ENCODE measurements around the gene GNGT2.

Gene GNGT2

DNA sequence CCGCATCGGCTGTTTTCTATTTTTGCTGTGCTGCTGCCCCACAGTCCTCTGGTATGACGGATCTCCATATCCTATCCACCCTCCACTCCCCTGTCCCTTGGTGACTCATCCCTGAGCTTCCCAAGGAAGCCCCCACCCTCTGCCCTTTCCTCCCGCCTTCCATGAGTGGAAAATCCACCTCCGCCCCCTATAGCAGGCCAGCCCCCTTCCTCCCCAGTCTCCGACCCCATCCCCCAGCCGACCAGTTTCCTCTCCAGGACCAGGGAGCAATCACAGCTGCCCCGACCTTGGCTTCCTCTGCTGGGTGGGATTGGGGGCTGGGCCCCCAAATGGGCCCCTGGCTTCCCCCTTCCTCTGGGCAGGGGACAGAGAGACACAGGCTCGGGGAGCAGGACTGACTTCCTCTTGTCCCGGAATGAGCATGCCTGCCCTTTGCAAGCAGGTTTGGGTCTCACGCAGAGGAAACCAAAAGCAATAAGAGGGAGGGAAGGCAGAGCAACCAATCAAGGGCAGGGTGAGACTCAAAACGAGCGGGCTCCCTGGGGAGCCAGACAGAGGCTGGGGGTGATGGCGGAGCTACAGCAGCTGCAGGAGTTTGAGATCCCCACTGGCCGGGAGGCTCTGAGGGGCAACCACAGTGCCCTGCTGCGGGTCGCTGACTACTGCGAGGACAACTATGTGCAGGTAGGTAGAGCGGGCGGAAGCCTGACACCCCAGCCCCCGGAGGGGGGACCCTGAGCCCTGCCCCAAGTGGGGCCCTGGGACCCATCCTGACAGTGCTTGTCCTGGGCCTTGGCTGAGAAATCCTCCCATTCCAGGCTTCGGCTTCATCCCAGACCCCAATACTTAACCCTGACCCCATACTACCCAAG, at the start of gene GNGT2, which contains the start of gene ABI3:
TSS of gene GNGT2 (minus strand) at position 417 of the 872 bp plus-strand sequence. CDS start 3,152 bp downstream, outside the sequence.
TSS of gene ABI3 (plus strand) at position 550 of the 872 bp plus-strand sequence. CDS start at position 568, 18 bp downstream.
- H3K4me2 ChIP-seq (ENCODE audit: low read depth, low read length), result no peak within 1 kb of the TSS
- no peak for DNase-seq

GRCh38 chr17:49259663-49260010, 49.3 kb upstream of the GNGT2 start:
- TF ChIP-seq EZH2 (optimal IDR thresholded peaks at IDR 0.05; ENCODE audit: low read depth, low read length), result no peak
- TF ChIP-seq EZH2phosphoT487 (IDR thresholded peaks at IDR 0.05; ENCODE audit: low read length), result no peak
- TF ChIP-seq, protein P1, sequence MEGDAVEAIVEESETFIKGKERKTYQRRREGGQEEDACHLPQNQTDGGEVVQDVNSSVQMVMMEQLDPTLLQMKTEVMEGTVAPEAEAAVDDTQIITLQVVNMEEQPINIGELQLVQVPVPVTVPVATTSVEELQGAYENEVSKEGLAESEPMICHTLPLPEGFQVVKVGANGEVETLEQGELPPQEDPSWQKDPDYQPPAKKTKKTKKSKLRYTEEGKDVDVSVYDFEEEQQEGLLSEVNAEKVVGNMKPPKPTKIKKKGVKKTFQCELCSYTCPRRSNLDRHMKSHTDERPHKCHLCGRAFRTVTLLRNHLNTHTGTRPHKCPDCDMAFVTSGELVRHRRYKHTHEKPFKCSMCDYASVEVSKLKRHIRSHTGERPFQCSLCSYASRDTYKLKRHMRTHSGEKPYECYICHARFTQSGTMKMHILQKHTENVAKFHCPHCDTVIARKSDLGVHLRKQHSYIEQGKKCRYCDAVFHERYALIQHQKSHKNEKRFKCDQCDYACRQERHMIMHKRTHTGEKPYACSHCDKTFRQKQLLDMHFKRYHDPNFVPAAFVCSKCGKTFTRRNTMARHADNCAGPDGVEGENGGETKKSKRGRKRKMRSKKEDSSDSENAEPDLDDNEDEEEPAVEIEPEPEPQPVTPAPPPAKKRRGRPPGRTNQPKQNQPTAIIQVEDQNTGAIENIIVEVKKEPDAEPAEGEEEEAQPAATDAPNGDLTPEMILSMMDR (IDR thresholded peaks at IDR 0.05; ENCODE audit: low read length), result no peak
- no peaks in the 10 kb centered on the region for H3K4me1 ChIP-seq (ENCODE audit: low read length)

More for the DNA sequence above, at the start of gene GNGT2, which contains the start of gene ABI3:
- H3K9me2 ChIP-seq (replicated peaks; ENCODE audit: insufficient read depth, low read length), result no peaks in the 10 kb centered on the region
- H3F3A ChIP-seq (ENCODE audit: insufficient read depth, low read length), result no peaks in the 10 kb centered on the region
- H3K9me3 ChIP-seq (replicated peaks; ENCODE audit: insufficient read depth, low read length), result no peaks in the 10 kb centered on the region
- no peaks in the 10 kb centered on the region for H3K79me2 ChIP-seq (ENCODE audit: low read length)
- no peak within 1 kb of the TSS for H3K4me3 ChIP-seq (ENCODE audit: low read length)
- TF ChIP-seq, protein P1 (IDR thresholded peaks at IDR 0.05; ENCODE audit: low read length), result no peak
- TF ChIP-seq EZH2phosphoT487 (IDR thresholded peaks at IDR 0.05; ENCODE audit: low read length) (no peak), EZH2 (optimal IDR thresholded peaks at IDR 0.05; ENCODE audit: low read depth, low read length) (no peak)
- no peak within 1 kb of the TSS for H3K27ac ChIP-seq (ENCODE audit: low read length)
- no peaks in the 10 kb centered on the region for H4K20me1 ChIP-seq (ENCODE audit: insufficient read depth, low read length)
- H3K4me1 ChIP-seq (ENCODE audit: low read length), result no peaks in the 10 kb centered on the region
- H2AFZ ChIP-seq (ENCODE audit: low read length), result no peak within 1 kb of the TSS
- no peak within 1 kb of the TSS for H3K9ac ChIP-seq (ENCODE audit: low read length)
- H3K36me3 ChIP-seq (replicated peaks; ENCODE audit: insufficient read depth, low read length), result no peaks in the 10 kb centered on the region
- H3K27me3 ChIP-seq (replicated peaks; ENCODE audit: insufficient read depth, low read length), result peaks cover 55% of the 10 kb centered on the region

GRCh38 chr17:49258394-49258793, 48.0 kb upstream of the GNGT2 start:
- no peak overlapping the region for H3K9ac ChIP-seq (ENCODE audit: low read length)
- H4K20me1 ChIP-seq (ENCODE audit: insufficient read depth, low read length), result no peaks in the 10 kb centered on the region
- no peaks in the 10 kb centered on the region for H3K4me1 ChIP-seq (ENCODE audit: low read length)
- H3K4me2 ChIP-seq (ENCODE audit: low read depth, low read length), result no peak overlapping the region
- peaks cover 9% of the 10 kb centered on the region for H3K27me3 ChIP-seq (replicated peaks; ENCODE audit: insufficient read depth, low read length)
- no peak overlapping the region for H2AFZ ChIP-seq (ENCODE audit: low read length)
- DNase-seq, result no peak
- TF ChIP-seq EZH2phosphoT487 (IDR thresholded peaks at IDR 0.05; ENCODE audit: low read length), result no peak
- TF ChIP-seq, protein P1 (IDR thresholded peaks at IDR 0.05; ENCODE audit: low read length), result no peak
- TF ChIP-seq EZH2 (optimal IDR thresholded peaks at IDR 0.05; ENCODE audit: low read depth, low read length), result no peak
- no peak overlapping the region for H3K27ac ChIP-seq (ENCODE audit: low read length)
- H3K36me3 ChIP-seq (replicated peaks; ENCODE audit: insufficient read depth, low read length), result no peaks in the 10 kb centered on the region
- no peaks in the 10 kb centered on the region for H3K9me2 ChIP-seq (replicated peaks; ENCODE audit: insufficient read depth, low read length)
- H3K9me3 ChIP-seq (replicated peaks; ENCODE audit: insufficient read depth, low read length), result no peaks in the 10 kb centered on the region
- H3F3A ChIP-seq (ENCODE audit: insufficient read depth, low read length), result no peaks in the 10 kb centered on the region
- H3K79me2 ChIP-seq (ENCODE audit: low read length), result no peaks in the 10 kb centered on the region
- H3K4me3 ChIP-seq (ENCODE audit: low read length), result no peak overlapping the region

More at GRCh38 chr17:49259663-49260010, 49.3 kb upstream of the GNGT2 start:
- Histone ChIP-seq H3K4me2 (ENCODE audit: low read depth, low read length) (peak overlapping the region; percentile 99), H3K9me2 (replicated peaks; ENCODE audit: insufficient read depth, low read length) (no peaks in the 10 kb centered on the region), H3K79me2 (ENCODE audit: low read length) (no peaks in the 10 kb centered on the region), H3K27me3 (replicated peaks; ENCODE audit: insufficient read depth, low read length) (peaks cover 9% of the 10 kb centered on the region), H2AFZ (ENCODE audit: low read length) (peak overlapping the region; percentile 66; the same call in 1 of the 2 replicates), H3K9ac (ENCODE audit: low read length) (no peak overlapping the region), H3K4me3 (ENCODE audit: low read length) (peak overlapping the region; percentile 62), H4K20me1 (ENCODE audit: insufficient read depth, low read length) (no peaks in the 10 kb centered on the region), H3K27ac (ENCODE audit: low read length) (no peak overlapping the region), H3F3A (ENCODE audit: insufficient read depth, low read length) (no peaks in the 10 kb centered on the region), H3K36me3 (replicated peaks; ENCODE audit: insufficient read depth, low read length) (no peaks in the 10 kb centered on the region), H3K9me3 (replicated peaks; ENCODE audit: insufficient read depth, low read length) (no peaks in the 10 kb centered on the region)
- DNase-seq, result no peak
